ENCODE measurements around the gene ZNF664. TPM values are rescaled to one million over a fixed set of nuclear protein-coding genes. Genes with fewer than 3 reads are reported as not detected.

ZNF664 gene
- total and polyA plus RNA-seq, 8 donors = 23.0 to 72.7 (median 56.7) TPM

DNA sequence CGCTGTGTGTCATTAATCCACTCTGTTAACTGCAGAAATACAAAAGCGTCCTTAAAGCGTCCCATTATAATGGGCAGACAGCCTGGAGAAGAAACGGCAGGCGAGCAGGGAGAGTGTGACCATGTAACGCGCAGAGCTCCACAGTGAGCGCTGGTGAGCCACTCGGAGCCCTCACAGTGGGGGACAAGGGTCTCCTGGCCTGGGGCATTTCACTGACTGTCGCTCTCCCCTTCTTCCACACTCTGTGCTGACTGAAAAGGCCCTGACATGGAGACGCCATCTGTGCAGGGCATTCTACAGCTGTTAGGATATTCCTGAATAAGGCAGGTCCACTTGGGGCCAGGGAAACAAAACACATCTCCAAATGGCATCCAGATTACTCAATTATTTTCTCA, 24.6 kb upstream of the ZNF664 start:
- Histone ChIP-seq H3K4me1 (peaks cover 0 to 9% (median 8%) of the 10 kb centered on the region in 3 donors), H3K27ac (no peak overlapping the region), H3K27me3 (no peaks in the 10 kb centered on the region), H3K4me3 (no peak overlapping the region), H3K36me3 (no peaks in the 10 kb centered on the region), H3K9me3 (no peaks in the 10 kb centered on the region)
- no peak for FAIRE-seq
- ATAC-seq = no peak
- 94 to 97% methylated on average over 11 of the region's 11 CpGs for WGBS, 2 donors
- intact Hi-C loops (cut with DNase I) = no loop called here
- no peak for DNase-seq
- TF ChIP-seq, protein P1, sequence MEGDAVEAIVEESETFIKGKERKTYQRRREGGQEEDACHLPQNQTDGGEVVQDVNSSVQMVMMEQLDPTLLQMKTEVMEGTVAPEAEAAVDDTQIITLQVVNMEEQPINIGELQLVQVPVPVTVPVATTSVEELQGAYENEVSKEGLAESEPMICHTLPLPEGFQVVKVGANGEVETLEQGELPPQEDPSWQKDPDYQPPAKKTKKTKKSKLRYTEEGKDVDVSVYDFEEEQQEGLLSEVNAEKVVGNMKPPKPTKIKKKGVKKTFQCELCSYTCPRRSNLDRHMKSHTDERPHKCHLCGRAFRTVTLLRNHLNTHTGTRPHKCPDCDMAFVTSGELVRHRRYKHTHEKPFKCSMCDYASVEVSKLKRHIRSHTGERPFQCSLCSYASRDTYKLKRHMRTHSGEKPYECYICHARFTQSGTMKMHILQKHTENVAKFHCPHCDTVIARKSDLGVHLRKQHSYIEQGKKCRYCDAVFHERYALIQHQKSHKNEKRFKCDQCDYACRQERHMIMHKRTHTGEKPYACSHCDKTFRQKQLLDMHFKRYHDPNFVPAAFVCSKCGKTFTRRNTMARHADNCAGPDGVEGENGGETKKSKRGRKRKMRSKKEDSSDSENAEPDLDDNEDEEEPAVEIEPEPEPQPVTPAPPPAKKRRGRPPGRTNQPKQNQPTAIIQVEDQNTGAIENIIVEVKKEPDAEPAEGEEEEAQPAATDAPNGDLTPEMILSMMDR (IDR thresholded peaks at IDR 0.05) = no peak

DNA sequence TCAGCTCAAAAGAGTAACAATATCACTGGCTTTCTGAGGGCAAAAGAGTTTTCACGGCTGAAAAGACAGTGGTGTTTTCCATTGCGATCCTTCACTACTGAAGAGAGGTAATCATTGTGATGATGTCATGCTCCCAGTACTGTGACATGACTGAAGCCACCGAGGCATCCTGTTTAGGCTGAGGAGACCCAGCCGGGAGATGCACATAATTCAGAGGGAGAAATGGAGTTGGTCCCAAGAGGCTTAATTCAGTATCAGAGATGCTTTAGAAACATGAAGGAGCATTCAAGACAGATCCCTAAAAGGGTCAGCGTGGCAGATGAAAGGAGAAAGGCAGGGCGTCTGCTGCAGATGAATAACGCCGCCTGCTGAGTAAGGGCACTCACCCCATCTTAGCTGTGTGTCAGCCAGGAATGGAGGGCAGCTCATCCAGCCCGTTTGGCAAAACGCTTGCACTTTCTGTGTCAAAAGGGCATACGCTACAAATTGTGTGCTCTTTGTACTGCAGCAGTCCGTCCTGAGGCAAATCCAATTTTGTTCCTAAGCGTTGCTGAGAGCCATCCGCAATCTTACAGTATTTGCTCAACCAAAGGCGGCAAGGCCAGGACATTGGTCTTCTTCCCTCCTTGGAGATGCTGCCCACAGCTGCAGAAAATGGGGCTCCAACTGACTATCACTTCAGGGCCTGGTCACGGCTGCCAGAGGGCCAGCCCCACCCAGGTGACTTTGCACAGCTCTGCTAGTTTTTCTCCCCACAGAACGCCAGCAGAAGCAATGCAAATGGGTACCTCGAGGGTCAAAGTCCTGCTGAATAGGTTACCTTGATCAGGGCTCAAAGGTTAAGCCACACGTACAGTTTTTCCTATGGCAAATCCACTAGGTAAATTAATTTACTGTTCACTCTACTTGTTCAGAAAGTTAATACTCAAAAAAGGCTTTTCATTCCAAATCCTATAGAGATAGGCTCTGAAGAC, 23.9 kb upstream of the ZNF664 start:
- FAIRE-seq (no peak), DNase-seq (no peak), ATAC-seq (no peak)
- H3K9me3 ChIP-seq = no peaks in the 10 kb centered on the region
- no peak overlapping the region for H3K27ac ChIP-seq
- no peaks in the 10 kb centered on the region for H3K27me3 ChIP-seq
- H3K36me3 ChIP-seq = no peaks in the 10 kb centered on the region
- intact Hi-C loops (cut with DNase I) = no loop called here
- 76 to 81% methylated on average over 19 of the region's 19 CpGs for WGBS, 2 donors
- TF ChIP-seq, protein P1 (IDR thresholded peaks at IDR 0.05) = no peak
- no peak overlapping the region for H3K4me3 ChIP-seq
- peaks cover 0 to 9% (median 8%) of the 10 kb centered on the region in 3 donors for H3K4me1 ChIP-seq

DNA sequence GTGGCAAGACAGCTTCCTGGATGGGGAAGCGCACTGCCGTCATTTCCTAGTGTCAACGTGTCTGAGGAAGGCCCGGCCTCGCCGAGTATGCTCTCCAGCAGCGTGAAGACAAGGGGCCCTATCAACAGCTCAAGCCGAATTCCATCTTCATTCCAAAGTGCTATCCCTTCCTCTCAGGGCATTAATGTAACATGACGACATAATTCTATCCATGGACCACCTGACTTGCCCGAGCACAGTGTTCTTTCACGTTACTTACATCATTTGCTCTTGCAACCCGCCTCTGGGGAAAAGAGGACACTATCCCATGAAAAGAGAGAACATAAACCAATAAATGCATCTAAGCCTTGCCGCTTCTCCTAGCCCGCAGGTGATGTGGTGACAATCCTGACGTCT, 23.2 kb upstream of the ZNF664 start:
- intact Hi-C loops (cut with DNase I) = no loop called here
- Histone ChIP-seq H3K4me3 (no peak overlapping the region), H3K9me3 (no peaks in the 10 kb centered on the region), H3K36me3 (no peaks in the 10 kb centered on the region), H3K27me3 (no peaks in the 10 kb centered on the region), H3K27ac (no peak overlapping the region), H3K4me1 (peaks cover 0 to 9% (median 8%) of the 10 kb centered on the region in 3 donors)
- DNase-seq (no peak), ATAC-seq (no peak), FAIRE-seq (no peak)
- 95% methylated on average over 15 of the region's 15 CpGs for WGBS, 2 donors
- TF ChIP-seq, protein P1 (IDR thresholded peaks at IDR 0.05) = no peak

DNA sequence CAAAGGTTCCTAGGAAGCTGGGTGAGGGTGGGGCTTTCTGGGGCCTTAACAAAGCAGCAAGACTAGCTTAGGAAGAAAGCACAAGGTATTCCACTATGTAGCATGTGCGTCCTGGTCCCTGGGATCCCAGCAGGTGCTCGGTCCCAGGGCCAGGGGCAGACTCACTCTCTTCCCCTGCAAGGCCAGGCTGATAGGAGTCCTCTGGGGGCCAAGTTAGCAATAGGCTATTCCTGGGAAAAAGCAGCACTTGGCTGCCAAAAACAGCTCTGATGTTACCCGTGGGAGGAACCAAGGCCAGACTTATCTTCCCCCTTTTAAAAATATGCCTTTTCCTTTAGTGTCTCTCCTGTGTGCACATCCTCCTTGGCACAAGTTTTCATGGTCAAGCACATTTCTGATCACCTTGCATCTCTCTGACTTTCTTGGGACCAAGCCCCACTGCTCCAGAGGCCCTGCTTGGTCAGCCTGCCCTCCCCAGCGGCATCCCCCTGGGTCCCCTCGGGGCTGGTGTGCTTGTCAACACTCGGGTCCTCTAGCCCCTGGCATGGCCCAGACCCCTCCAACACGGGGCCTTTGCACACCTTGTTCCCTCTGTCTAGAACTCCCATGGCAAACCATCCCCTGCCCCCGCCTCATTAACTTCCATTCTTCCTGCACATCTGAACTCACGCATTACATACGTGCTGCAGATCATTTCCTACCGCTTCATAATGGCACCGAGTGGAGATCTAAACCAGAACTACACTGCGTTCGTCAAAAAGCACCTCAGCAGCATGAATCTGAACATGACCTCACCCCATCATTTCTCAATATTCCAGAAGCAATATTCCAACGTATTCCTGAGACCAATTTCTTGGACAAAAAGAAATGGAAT, 22.3 kb upstream of the ZNF664 start:
- DNase-seq (no peak), FAIRE-seq (no peak), ATAC-seq (peak; percentile 55 to 92 (median 78))
- no peaks in the 10 kb centered on the region for H3K27me3 ChIP-seq
- H3K27ac ChIP-seq = no peak overlapping the region
- H3K36me3 ChIP-seq = no peaks in the 10 kb centered on the region
- no peaks in the 10 kb centered on the region for H3K9me3 ChIP-seq
- no peak overlapping the region for H3K4me3 ChIP-seq
- intact Hi-C loops (cut with DNase I) = no loop called here
- WGBS, 2 donors = 80% methylated on average over 15 of the region's 15 CpGs
- peaks cover 0 to 9% (median 8%) of the 10 kb centered on the region in 3 donors for H3K4me1 ChIP-seq
- TF ChIP-seq, protein P1 (IDR thresholded peaks at IDR 0.05) = no peak

All from pancreas (tissue), 10 donors.